ENCODE data around the gene RPS18. TPM values are rescaled to one million over a fixed set of nuclear protein-coding genes. Genes with fewer than 3 reads are reported as not detected.

Gene RPS18
- total and polyA plus RNA-seq, 9 of the 15 experiments (the other 6 are each of a cell fraction or from before 2014, with no cell fraction given), result 5,023 to 17,516 (median 8,131) TPM

- TF ChIP-seq FIP1L1 (IDR thresholded peaks at IDR 0.05; ENCODE audit: low read depth, low read length, poor library complexity, severe bottlenecking) (no peak), DACH1 (IDR thresholded peaks at IDR 0.05; ENCODE audit: partially characterized antibody) (no peak), MAFF (IDR thresholded peaks at IDR 0.05; ENCODE audit: low read length) (no peak), GABPB2 (CRISPR knock-in tag; conservative IDR thresholded peaks at IDR 0.05) (no peak), SMAD2 (IDR thresholded peaks at IDR 0.05; ENCODE audit: low read depth, low read length) (no peak), E2F5 (CRISPR knock-in tag; IDR thresholded peaks at IDR 0.05) (no peak), ETV1 (tag; conservative IDR thresholded peaks at IDR 0.05; ENCODE audit: low read depth) (no peak), ZNF785 (CRISPR knock-in tag; IDR thresholded peaks at IDR 0.05) (no peak), LARP7 (IDR thresholded peaks at IDR 0.05) (no peak), FOXJ2 (tag; IDR thresholded peaks at IDR 0.05) (no peak), ZNF23 (CRISPR knock-in tag; IDR thresholded peaks at IDR 0.05) (no peak), ZFP36 (IDR thresholded peaks at IDR 0.05; ENCODE audit: low read depth, low read length, partially characterized antibody) (no peak), FUS (optimal IDR thresholded peaks at IDR 0.05; ENCODE audit: low read depth, low read length) (no peak), ZNF696 (CRISPR knock-in tag; conservative IDR thresholded peaks at IDR 0.05) (no peak), CREBBP (IDR thresholded peaks at IDR 0.05; ENCODE audit: low read depth, low read length) (no peak), SP1 (CRISPR knock-in tag; IDR thresholded peaks at IDR 0.05) (peak; percentile 79), TOE1 (IDR thresholded peaks at IDR 0.05; ENCODE audit: borderline replicate concordance) (0 out of 2 replicates have a peak, but pooled peaks have one; percentile 41), TOE1 (CRISPR knock-in tag; IDR thresholded peaks at IDR 0.05; ENCODE audit: borderline replicate concordance, low read depth) (no peak), RNF2 (IDR thresholded peaks at IDR 0.05) (0 out of 2 replicates have a peak, but pooled peaks have one; percentile 48), ZNF589 (CRISPR knock-in tag; IDR thresholded peaks at IDR 0.05; ENCODE audit: low read depth) (no peak), ZNF134 (CRISPR knock-in tag; conservative IDR thresholded peaks at IDR 0.05) (no peak)
- TF ChIP-seq, protein P1, sequence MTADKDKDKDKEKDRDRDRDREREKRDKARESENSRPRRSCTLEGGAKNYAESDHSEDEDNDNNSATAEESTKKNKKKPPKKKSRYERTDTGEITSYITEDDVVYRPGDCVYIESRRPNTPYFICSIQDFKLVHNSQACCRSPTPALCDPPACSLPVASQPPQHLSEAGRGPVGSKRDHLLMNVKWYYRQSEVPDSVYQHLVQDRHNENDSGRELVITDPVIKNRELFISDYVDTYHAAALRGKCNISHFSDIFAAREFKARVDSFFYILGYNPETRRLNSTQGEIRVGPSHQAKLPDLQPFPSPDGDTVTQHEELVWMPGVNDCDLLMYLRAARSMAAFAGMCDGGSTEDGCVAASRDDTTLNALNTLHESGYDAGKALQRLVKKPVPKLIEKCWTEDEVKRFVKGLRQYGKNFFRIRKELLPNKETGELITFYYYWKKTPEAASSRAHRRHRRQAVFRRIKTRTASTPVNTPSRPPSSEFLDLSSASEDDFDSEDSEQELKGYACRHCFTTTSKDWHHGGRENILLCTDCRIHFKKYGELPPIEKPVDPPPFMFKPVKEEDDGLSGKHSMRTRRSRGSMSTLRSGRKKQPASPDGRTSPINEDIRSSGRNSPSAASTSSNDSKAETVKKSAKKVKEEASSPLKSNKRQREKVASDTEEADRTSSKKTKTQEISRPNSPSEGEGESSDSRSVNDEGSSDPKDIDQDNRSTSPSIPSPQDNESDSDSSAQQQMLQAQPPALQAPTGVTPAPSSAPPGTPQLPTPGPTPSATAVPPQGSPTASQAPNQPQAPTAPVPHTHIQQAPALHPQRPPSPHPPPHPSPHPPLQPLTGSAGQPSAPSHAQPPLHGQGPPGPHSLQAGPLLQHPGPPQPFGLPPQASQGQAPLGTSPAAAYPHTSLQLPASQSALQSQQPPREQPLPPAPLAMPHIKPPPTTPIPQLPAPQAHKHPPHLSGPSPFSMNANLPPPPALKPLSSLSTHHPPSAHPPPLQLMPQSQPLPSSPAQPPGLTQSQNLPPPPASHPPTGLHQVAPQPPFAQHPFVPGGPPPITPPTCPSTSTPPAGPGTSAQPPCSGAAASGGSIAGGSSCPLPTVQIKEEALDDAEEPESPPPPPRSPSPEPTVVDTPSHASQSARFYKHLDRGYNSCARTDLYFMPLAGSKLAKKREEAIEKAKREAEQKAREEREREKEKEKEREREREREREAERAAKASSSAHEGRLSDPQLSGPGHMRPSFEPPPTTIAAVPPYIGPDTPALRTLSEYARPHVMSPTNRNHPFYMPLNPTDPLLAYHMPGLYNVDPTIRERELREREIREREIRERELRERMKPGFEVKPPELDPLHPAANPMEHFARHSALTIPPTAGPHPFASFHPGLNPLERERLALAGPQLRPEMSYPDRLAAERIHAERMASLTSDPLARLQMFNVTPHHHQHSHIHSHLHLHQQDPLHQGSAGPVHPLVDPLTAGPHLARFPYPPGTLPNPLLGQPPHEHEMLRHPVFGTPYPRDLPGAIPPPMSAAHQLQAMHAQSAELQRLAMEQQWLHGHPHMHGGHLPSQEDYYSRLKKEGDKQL (CRISPR knock-in tag; IDR thresholded peaks at IDR 0.05; ENCODE audit: borderline replicate concordance), result no peak
- TF ChIP-seq, protein P2, sequence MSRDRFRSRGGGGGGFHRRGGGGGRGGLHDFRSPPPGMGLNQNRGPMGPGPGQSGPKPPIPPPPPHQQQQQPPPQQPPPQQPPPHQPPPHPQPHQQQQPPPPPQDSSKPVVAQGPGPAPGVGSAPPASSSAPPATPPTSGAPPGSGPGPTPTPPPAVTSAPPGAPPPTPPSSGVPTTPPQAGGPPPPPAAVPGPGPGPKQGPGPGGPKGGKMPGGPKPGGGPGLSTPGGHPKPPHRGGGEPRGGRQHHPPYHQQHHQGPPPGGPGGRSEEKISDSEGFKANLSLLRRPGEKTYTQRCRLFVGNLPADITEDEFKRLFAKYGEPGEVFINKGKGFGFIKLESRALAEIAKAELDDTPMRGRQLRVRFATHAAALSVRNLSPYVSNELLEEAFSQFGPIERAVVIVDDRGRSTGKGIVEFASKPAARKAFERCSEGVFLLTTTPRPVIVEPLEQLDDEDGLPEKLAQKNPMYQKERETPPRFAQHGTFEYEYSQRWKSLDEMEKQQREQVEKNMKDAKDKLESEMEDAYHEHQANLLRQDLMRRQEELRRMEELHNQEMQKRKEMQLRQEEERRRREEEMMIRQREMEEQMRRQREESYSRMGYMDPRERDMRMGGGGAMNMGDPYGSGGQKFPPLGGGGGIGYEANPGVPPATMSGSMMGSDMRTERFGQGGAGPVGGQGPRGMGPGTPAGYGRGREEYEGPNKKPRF (IDR thresholded peaks at IDR 0.05; ENCODE audit: low read depth, low read length), result no peak
Observed at GRCh38 chr6:33279971-33280511, 8.2 kb downstream of the RPS18 start (continued).

Data from K562 (cell line).